GM19035 (cell line): ENCODE measurements around the gene RPAP2.
A peak's percentile ranks its signal among the peaks of the same experiment; 100 is the strongest.
"Not testable (repeated sequence)": the region's sequence is repeated elsewhere in the genome, so short reads cannot be mapped to it uniquely, and the experiment has no call there.

ENCODE experiments used
- ATAC-seq: cut with Tn5 transposase; IDR thresholded peaks from one replicate; pipeline ENCODE4 v1.9.1; 2021; ENCODE audit not compliant: unreplicated experiment

RPAP2 gene

DNA sequence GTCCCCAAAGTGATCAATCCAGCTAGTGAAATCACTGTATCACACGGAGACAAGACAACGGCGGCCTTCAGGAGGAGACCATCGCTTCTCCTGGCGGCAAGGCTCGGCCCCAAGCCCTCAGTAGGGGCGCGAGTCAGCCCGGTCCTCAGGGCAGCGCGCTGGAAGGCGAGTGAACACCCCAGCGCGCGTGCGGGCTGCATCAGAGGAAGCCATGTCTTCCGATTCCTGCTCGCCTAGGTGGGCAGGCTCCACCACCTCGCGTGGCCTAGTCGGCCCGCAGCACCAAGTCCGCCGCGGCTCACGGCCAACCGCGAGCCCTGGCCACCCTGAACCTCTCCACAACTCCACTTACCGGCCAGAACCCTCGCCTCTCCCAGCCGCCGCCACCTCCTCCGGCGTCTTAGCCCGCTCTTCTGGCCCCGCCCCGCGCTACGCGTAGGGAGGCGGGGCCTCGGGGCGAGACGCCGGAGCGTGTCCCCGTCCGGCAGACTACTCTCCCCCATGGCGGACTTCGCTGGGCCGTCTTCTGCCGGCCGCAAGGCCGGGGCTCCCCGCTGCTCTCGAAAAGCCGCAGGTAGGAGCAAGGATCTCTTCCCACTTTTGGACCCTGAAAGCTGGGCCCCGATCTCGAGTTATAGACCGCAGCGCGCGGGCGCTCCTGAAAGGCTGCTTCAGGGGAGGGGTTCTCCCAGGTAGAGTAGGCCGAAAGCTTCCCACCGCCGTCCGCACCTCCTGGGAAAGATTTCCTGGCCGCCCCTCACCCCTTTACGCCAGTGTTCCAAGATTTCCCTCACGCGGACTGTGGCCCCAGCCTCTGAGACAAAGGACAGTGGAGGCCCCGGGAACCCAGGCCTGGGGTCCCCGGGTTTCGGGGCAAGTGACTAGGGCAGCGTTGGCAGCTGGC, at the start of gene RPAP2, which contains the start of gene GLMN:
TSS of gene RPAP2 (plus strand) at position 487 of the 904 bp plus-strand sequence. CDS start at position 502, 15 bp downstream.
TSS of gene GLMN (minus strand) at position 415 of the 904 bp plus-strand sequence. CDS start 988 bp downstream, outside the sequence.
- peak; percentile 99 for ATAC-seq

GRCh38 chr1:92254714-92255113, 44.1 kb upstream of the RPAP2 start:
- not testable (repeated sequence) for ATAC-seq

DNA sequence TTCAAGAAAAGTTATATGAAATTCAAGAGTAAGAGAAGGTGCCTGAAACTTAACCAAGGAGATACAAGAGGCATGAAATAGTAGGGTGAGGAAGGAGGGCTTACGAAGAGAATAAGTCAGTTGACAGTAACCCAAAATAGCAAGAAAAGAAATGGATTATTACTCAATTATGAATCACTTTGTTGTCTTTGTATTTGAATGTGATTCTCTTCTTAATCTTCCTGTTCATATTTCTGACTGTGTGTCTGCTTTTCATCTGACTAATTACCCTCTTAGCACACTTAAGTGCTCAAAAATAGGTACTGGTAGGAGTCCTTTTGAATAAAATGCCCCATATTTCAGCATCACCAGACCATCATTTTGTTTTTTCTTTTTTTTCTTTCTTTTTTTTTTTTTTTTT, 39.5 kb upstream of the RPAP2 start:
- no peak for ATAC-seq

GRCh38 chr1:92262516-92262915, 36.3 kb upstream of the RPAP2 start:
- no peak for ATAC-seq

DNA sequence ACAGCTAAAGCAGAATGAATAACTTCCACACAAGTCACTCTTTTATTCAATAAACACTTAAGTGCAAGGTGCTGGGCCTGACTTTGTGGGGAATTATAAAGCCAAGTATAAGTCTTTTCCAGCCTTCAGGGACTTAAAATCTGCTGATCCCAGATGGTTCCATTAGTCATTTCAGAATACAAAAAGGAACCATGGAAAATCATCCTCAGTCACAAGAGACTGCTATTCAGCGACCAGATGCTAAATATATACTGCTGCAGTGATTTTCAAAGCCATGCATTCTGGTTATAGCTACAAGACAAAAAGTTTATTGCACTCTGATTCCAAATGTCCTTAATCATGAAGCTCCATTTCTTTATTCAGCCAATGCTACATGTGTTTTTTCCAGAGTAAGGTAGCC, 25.8 kb upstream of the RPAP2 start:
- no peak for ATAC-seq

DNA sequence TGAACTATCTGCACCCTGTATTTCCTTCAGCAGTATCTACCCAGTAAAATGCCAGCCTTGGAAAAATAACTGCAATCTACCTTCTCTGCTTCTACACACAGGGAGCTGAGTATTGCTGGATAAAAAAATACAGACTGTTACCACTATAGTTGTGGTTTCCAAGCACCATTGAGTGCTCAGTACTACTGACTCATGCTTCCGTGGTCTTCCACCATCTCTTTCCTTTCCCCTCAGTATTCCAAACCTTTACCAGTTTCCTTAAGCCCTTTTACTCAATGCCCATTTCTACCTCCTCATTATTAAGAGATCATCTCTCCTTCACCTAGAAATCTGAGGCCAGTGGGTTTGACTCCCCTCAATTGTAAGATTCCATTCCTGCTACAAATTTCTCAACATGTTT, 23.9 kb upstream of the RPAP2 start:
- ATAC-seq: no peak

DNA sequence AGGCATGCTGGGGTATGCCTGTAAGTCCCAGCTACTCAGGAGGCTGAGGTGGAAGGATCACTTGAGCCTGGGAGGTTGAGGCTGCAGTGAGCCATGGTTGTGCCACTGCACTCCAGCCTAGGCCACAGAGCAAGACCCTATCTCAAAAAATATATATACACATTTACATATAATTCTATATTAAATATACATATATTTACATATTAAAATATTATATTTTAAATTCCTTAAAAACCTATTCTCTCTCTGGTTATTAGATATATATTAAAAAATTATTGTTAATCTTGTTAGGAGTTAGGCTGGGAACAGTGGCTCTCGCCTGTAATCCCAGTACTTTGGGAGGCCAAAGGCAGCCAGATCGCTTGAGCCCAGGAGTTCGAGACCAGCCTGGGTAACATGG, 22.8 kb upstream of the RPAP2 start:
- ATAC-seq: no peak

GRCh38 chr1:92277105-92277723, 21.6 kb upstream of the RPAP2 start:
- ATAC-seq: no peak

GRCh38 chr1:92279781-92280180, 19.1 kb upstream of the RPAP2 start:
- not testable (repeated sequence) for ATAC-seq

- not testable (repeated sequence) for ATAC-seq
Observed at GRCh38 chr1:92281411-92281810, 17.4 kb upstream of the RPAP2 start.

GRCh38 chr1:92291372-92291999, 7.4 kb upstream of the RPAP2 start:
- ATAC-seq: peak; percentile 55

DNA sequence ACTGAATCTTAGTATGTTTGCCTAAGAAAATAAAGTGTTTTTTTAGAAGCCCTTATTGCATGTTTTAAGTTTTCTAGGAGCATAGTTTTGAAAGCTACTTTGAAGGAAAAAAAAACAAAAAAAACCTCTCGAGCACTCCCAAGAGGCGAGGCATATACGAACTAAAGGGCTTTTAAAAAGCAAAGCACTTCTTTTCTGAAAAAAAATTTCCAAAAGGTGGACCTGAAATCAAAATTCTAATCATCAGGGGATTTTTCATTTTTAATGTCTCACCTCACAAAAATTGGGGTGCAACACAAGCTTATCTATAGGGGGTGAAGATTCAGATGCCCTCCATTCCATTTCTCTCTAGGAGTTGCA, 666 bp upstream of the RPAP2 start:
- no peak for ATAC-seq

GRCh38 chr1:92299477-92300150, 755 bp downstream of the RPAP2 start:
- ATAC-seq: no peak

DNA sequence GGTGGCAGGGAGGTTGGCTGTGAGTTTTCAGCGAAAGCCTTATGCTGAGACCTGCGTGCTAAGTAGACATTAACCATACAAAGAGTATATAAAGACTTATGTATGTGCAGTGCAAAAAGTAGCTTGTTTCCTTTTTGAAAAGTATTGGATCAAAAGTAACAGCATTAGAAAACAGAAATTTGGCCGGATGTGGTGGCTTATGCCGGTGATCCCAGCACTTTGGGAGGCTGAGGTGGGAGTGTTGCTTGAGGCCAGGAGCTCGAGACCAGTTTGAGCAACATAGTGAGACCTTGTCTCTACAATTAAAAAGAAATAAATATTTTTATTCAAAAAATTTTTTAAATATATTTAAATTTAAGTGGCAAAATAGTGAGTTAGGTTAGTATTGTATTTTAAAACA, 2.2 kb downstream of the RPAP2 start:
- no peak for ATAC-seq

GRCh38 chr1:92306020-92306419, 7.2 kb downstream of the RPAP2 start:
- no peak for ATAC-seq

- no peak for ATAC-seq
Observed at GRCh38 chr1:92307980-92308379, 9.1 kb downstream of the RPAP2 start.

GRCh38 chr1:92310185-92310597, 11.3 kb downstream of the RPAP2 start:
- ATAC-seq: no peak

DNA sequence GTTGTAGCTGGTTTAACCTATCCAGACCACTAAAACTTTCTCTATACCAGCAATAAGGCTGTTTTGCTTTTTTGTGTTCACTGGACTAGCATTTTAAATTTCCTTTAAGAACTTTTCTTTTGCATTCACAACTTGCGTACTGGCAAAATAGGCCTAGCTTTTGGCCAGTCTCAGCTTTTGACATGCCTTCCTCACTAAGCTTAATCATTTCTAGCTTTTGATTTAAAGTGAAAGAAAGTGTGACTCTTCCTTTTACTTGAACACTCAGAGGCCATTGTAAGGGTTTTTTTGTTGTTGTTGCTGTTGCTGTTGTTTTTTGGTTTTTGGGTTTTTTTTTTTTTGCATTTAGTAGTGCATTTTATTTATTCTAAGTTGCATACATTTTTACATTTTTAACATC, 15.2 kb downstream of the RPAP2 start:
- no peak for ATAC-seq

- ATAC-seq: no peak
Observed at GRCh38 chr1:92315766-92316599, 17.1 kb downstream of the RPAP2 start.

DNA sequence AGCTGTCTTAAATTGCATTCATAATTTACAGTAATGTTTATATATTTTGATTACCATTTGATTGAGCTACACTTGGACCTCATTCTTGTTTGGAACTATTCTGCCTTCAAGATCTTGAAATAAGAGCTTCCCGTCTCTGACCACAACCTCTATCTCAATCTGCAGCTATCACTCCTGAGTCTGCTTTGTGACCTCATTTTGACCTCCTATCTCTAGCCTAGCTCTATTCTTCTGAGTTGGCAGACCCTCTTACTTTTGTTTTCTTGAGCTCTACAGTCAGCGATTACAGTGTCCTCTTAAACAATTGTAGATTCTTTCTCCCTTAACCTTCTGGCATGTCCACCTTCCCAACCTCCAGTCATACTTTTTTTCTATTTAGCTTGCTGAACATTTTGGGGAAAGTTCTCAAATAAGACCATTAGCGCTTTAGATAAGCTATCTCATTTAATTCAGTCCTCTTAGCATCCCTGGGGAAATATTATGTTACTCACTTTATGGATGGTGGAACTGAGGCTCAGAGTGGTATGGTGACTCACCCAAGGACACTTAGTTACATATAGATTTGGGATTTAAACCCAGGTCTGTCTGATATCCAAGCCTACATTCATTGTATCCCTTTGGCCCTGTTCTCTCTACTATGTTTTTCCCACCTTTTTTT, 19.1 kb downstream of the RPAP2 start:
- ATAC-seq: no peak
